Adrenal gland (tissue), 12 donors: ENCODE data around the gene TBX6. TPM values are rescaled to one million over a fixed set of nuclear protein-coding genes. Genes with fewer than 3 reads are reported as not detected.

Experiments used
- DNase-seq, 7 donors: peaks; one replicate each; pipeline ENCODE4 v3.0.0-alpha.2; 2019 to 2020
- H3K27ac ChIP-seq, 5 donors: fragments of 200-600 bp; sonication (generic) in 4 of 5; 1 replicate in 3 of 5; 2 replicates in 2 of 5; pipeline versions ENCODE4 v1.5.1 to v1.8.0; 2016 to 2020; ENCODE audit warnings: mild to moderate bottlenecking in 1 of 5
- H3K27me3 ChIP-seq: fragments of 200-600 bp; 2 replicates; pipeline ENCODE4 v1.8.0; 2021
- H3K36me3 ChIP-seq, 2 donors: fragments of 200-600 bp; replicated peaks in 1 of 2; 1 replicate in 1 of 2; 2 replicates in 1 of 2; pipeline versions ENCODE4 v1.5.1 to v1.8.0; 2018 to 2022
- H3K4me1 ChIP-seq, 2 donors: fragments of 200-600 bp; replicated peaks in 1 of 2; 1 replicate in 1 of 2; 2 replicates in 1 of 2; pipeline versions ENCODE4 v1.5.1 to v1.8.0; 2018 to 2021
- H3K4me3 ChIP-seq, 4 donors: fragments of 200-600 bp; sonication (generic) in 3 of 4; one replicate each; pipeline ENCODE4 v1.5.1; 2016 to 2018
- H3K9me3 ChIP-seq, 3 donors: fragments of 200-600 bp; sonication (generic) in 1 of 3; replicated peaks in 1 of 3; 1 replicate in 2 of 3; 2 replicates in 1 of 3; pipeline versions ENCODE4 v1.5.1 to v1.8.0; 2016 to 2021
- POLR2A ChIP-seq, 2 donors: fragments of 450-650 bp; IDR thresholded peaks; one replicate each; pipeline ENCODE4 v1.6.1; 2017; ENCODE audit warnings: antibody characterized with exemption in 2 of 2, mild to moderate bottlenecking in 2 of 2, moderate library complexity in 1 of 2
- WGBS, 4 donors: extraction: QIAGEN DNeasy Blood & Tissue Kit in 2 of 4; methylation state at CpG; one replicate each; pipeline versions ENCODE4 v1.1.5 to v1.1.7; 2013 to 2017; 5-methylcytosine and 5-hydroxymethylcytosine counted together
- intact Hi-C, 2 donors: fragments of 100-400 bp; cut with DNase I; formaldehyde crosslinking; loops; one replicate each; pipeline versions ENCODE4 v1.14.1 to v1.15.0; 2022 to 2023
- polyA plus RNA-seq, 3 donors: library from polyadenylated mRNA; stranded (reverse); fragments of 200-250 nt in 2 of 3; fragments of 350-450 nt in 1 of 3; fragmentation: Illumina TruSeq in 1 of 3; extraction: RNeasy Lipid Tissue Mini Kit (QIAGEN cat#74804) in 1 of 3; gene quantifications; one replicate each; pipeline ENCODE4 v1.2.3, GENCODE V29; 2013 to 2014
- total RNA-seq, 9 donors: library from RNA; depleted of rRNA in 4 of 9; stranded (reverse); fragments of >200 nt in 4 of 9; fragments of 120-200 nt in 1 of 9; fragmentation: NEBNext Ultra II Directional in 1 of 9; extraction: Animal tissue kit (Norgen Biotek cat#: 25700) in 1 of 9; gene quantifications; one replicate each; pipeline versions ENCODE4 v1.1.0 to v1.2.4, GENCODE V29; 2013 to 2023
- TF ChIP-seq, protein P1 (sequence below), 6 experiments: fragments of 450-650 bp in 4 of 6; fragments of 200-600 bp in 2 of 6; sonication (generic) in 1 of 6; IDR thresholded peaks; 1 replicate in 5 of 6; 2 replicates in 1 of 6; pipeline versions ENCODE4 v1.5.1 to v1.8.0; 2016 to 2021; ENCODE audit warnings: antibody characterized with exemption in 6 of 6, mild to moderate bottlenecking in 2 of 6, moderate library complexity in 1 of 6
- donor health status: healthy with polysubstance abuse.
- donor health status: Bipolar disorder and iron deficiency.
- donor health status: DM: yes; HTN: yes; CAD: no.
- donor health status: DM: no; HTN: no; CAD: no.
- donor health status: DM: no; HTN: no; CAD: no.
- donor health status: DM: yes; HTN: yes; CAD: no.

The TBX6 gene
- total and polyA plus RNA-seq, 12 donors, result 0.22 to 5.1 (median 2.0) TPM

DNA sequence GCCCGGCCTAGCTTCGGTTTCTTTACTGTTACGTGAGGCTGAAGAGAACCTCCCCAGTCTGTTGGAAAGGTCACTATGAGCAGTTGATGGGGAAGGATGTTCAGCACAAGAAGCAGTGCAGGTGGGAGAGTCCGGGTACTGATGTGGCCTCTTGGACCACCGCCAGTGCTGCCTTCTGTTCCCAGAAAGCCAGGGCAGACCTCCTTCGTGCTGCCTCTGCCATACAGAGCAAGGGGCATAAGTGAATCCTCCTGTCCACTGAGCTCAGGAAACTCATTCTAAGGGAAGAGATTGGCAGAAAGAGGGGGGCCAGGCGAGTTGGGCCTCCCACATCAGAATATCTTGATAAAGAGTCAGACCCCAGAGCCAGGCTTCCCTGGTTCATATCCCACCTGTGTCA, 12.2 kb downstream of the TBX6 start:
- Histone ChIP-seq H3K27ac (peak overlapping the region in 2 of 5 donors; percentile 35 to 38), H3K36me3 (peaks cover 0 to 58% of the 10 kb centered on the region in 2 donors), H3K4me3 (no peak overlapping the region), H3K9me3 (no peaks in the 10 kb centered on the region), H3K4me1 (peaks cover 35 to 42% of the 10 kb centered on the region in 2 donors), H3K27me3 (no peaks in the 10 kb centered on the region)
- WGBS, 4 donors, result 77 to 86% (median 83%) methylated on average over 7 of the region's 7 CpGs
- DNase-seq, result peak in 1 of 7 donors; percentile 57
- TF ChIP-seq POLR2A (IDR thresholded peaks at IDR 0.05), result no peak
- TF ChIP-seq, protein P1, sequence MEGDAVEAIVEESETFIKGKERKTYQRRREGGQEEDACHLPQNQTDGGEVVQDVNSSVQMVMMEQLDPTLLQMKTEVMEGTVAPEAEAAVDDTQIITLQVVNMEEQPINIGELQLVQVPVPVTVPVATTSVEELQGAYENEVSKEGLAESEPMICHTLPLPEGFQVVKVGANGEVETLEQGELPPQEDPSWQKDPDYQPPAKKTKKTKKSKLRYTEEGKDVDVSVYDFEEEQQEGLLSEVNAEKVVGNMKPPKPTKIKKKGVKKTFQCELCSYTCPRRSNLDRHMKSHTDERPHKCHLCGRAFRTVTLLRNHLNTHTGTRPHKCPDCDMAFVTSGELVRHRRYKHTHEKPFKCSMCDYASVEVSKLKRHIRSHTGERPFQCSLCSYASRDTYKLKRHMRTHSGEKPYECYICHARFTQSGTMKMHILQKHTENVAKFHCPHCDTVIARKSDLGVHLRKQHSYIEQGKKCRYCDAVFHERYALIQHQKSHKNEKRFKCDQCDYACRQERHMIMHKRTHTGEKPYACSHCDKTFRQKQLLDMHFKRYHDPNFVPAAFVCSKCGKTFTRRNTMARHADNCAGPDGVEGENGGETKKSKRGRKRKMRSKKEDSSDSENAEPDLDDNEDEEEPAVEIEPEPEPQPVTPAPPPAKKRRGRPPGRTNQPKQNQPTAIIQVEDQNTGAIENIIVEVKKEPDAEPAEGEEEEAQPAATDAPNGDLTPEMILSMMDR (IDR thresholded peaks at IDR 0.05), result no peak
- intact Hi-C loops, result no loop called here

DNA sequence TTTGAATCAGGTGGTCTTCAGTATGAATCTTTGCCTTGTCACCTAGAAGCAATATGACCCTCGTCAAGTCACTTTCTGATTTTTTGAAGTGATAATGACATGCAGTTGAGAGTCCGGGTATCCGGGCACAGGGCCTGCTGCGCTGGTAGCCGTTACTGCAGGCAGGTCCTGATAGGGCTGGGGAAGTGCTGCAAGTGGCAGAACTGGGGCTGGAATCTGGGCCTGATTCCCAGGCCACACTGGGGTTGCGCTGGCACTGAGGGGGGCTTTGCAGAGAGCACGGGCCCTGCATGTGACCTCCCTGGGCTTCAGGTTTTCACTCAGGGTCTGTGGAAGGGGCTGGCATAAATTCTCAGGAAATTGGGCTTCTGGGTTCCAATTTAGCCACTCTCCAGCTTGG, 13.0 kb downstream of the TBX6 start:
- H3K4me3 ChIP-seq, result no peak overlapping the region
- peak in 4 of 7 donors; percentile 43 to 57 (median 52) for DNase-seq
- H3K9me3 ChIP-seq, result no peaks in the 10 kb centered on the region
- no peak for TF ChIP-seq POLR2A (IDR thresholded peaks at IDR 0.05)
- TF ChIP-seq, protein P1 (IDR thresholded peaks at IDR 0.05), result no peak
- intact Hi-C loops, result no loop called here
- peak overlapping the region in 3 of 5 donors; percentile 33 to 67 (median 35) for H3K27ac ChIP-seq
- no peaks in the 10 kb centered on the region for H3K27me3 ChIP-seq
- peaks cover 0 to 51% of the 10 kb centered on the region in 2 donors for H3K36me3 ChIP-seq
- WGBS, 4 donors, result 53 to 83% (median 67%) methylated on average over 6 to 7 of the region's 7 CpGs
- peaks cover 35 to 42% of the 10 kb centered on the region in 2 donors for H3K4me1 ChIP-seq

DNA sequence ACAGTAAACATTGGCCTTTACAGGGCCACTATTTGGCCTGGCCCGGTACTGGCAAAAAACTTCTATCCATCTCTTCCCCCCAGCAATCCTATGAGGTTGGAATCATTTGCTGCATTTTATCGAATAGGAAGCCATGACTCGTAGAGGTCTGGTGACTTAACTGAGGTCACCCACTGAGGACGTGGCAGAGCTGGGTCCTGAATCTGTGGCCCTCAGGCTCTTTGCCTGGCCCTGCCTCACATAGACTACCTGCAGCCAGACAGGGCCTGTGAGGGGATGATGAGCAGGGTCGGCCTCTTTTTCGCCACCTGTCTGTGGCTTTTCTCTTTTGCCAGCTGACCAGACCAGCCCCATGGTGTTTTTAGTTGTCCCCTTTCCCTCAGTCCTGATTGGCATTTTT, 14.1 kb downstream of the TBX6 start:
- DNase-seq, result no peak
- H3K9me3 ChIP-seq, result no peaks in the 10 kb centered on the region
- no peaks in the 10 kb centered on the region for H3K27me3 ChIP-seq
- H3K4me3 ChIP-seq, result no peak overlapping the region
- peak overlapping the region in 2 of 5 donors; percentile 33 to 96 for H3K27ac ChIP-seq
- intact Hi-C loops, result no loop called here
- H3K36me3 ChIP-seq, result peaks cover 0 to 47% of the 10 kb centered on the region in 2 donors
- 58 to 67% (median 63%) methylated on average over 5 to 6 of the region's 6 CpGs for WGBS, 4 donors
- no peak for TF ChIP-seq POLR2A (IDR thresholded peaks at IDR 0.05)
- TF ChIP-seq, protein P1 (IDR thresholded peaks at IDR 0.05), result no peak
- peaks cover 35 to 42% of the 10 kb centered on the region in 2 donors for H3K4me1 ChIP-seq

DNA sequence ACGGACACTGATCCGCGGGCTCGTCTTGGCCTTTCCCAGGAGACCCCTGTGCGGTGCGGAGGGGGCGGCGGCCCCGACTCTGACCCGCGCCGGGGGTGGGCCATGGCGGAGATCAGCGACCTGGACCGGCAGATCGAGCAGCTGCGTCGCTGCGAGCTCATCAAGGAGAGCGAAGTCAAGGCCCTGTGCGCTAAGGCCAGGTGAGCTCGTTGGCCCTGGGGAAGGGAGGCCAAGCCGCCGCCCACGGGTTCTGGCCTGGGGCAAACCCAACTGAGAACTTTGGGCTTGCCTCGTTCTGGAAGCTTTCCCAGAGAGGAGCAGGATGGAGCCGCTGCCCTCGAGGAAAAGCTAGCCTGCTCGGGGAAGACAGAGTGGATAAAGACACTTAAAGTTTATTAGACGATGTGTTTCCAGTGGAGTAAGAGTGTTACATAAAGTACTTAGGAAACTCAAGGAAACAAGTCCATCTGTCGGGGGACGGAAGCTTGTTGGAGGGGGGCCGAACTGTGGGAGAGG, 15.4 kb downstream of the TBX6 start:
- TF ChIP-seq, protein P1 (IDR thresholded peaks at IDR 0.05), result no peak
- TF ChIP-seq POLR2A (IDR thresholded peaks at IDR 0.05), result no peak
- Histone ChIP-seq H3K36me3 (peaks cover 0 to 47% of the 10 kb centered on the region in 2 donors), H3K27ac (peak overlapping the region; percentile 86 to 96 (median 94)), H3K9me3 (no peaks in the 10 kb centered on the region), H3K4me1 (peaks cover 35 to 42% of the 10 kb centered on the region in 2 donors), H3K27me3 (no peaks in the 10 kb centered on the region), H3K4me3 (peak overlapping the region; percentile 69 to 96 (median 82))
- peak in 4 of 7 donors; percentile 49 to 70 (median 54) for DNase-seq
- 1 to 9% (median 3%) methylated on average over 7 to 33 of the region's 33 CpGs for whole genome bisulfite sequencing, 4 donors
- intact Hi-C loops, result no loop called here
